Measurements from ENCODE around the gene ACOXL. TPM values are rescaled to one million over a fixed set of nuclear protein-coding genes. Genes with fewer than 3 reads are reported as not detected.

The ACOXL gene
- total and polyA plus RNA-seq, 2 experiments from 2014 or later, result not detected

- Histone ChIP-seq H3K27me3 (replicated peaks; ENCODE audit: insufficient read depth) (peaks cover 54% of the 10 kb centered on the region), H4K20me1 (ENCODE audit: insufficient read depth) (no peaks in the 10 kb centered on the region)
Measured at GRCh38 chr2:111032721-111033429, 300.5 kb downstream of the ACOXL start.

DNA sequence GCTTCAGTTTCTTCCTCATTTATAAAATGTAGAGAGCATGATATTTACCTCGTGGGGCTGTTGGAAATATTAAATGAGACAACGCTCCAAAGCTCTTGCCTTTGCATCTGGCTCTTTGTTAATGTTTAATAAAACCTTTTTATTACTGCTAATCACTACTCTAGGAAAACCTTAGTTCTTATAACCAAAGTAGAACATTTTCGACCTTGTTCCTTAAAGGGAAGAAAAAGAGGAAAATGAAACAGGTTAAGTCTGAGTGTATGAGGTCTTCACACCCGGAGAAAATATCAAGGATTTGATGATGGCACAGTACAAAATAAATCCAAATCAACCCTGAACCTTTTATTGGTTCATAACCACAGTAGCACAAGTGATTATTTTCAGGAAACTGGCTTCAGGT, 301.8 kb downstream of the ACOXL start:
- TF ChIP-seq EZH2 (IDR thresholded peaks at IDR 0.05; ENCODE audit: insufficient read depth, poor library complexity, severe bottlenecking) (no peak), EZH2phosphoT487 (IDR thresholded peaks at IDR 0.05; ENCODE audit: insufficient read depth, low read depth) (no peak)
- H3K79me2 ChIP-seq (ENCODE audit: insufficient read depth), result no peaks in the 10 kb centered on the region
- H3K27me3 ChIP-seq (replicated peaks; ENCODE audit: insufficient read depth), result peaks cover 66% of the 10 kb centered on the region
- no peaks in the 10 kb centered on the region for H3K4me1 ChIP-seq (ENCODE audit: insufficient read depth)
- H4K20me1 ChIP-seq (ENCODE audit: insufficient read depth), result no peaks in the 10 kb centered on the region
- H3K4me2 ChIP-seq (ENCODE audit: unreplicated experiment), result no peak overlapping the region
- H2AFZ ChIP-seq, result no peak overlapping the region
- no peak overlapping the region for H3K27ac ChIP-seq
- DNase-seq, result no peak
- H3K4me3 ChIP-seq, result no peak overlapping the region
- in situ Hi-C loops (cut with MboI), result no loop called here
- H3K9me3 ChIP-seq (ENCODE audit: low read depth), result no peaks in the 10 kb centered on the region
- H3F3A ChIP-seq (ENCODE audit: insufficient read depth), result no peaks in the 10 kb centered on the region
- H3K9ac ChIP-seq, result no peak overlapping the region
- WGBS, 2 experiments (ENCODE audit: low coverage in 1 of 2, low lambda C conversion rate in 2 of 2, missing lambda C conversion rate in 2 of 2), result 62 to 69% methylated on average over 4 of the region's 4 CpGs
- no peaks in the 10 kb centered on the region for H3K9me2 ChIP-seq (ENCODE audit: insufficient read depth)
- no peaks in the 10 kb centered on the region for H3K36me3 ChIP-seq (ENCODE audit: low read depth)

More at GRCh38 chr2:111032721-111033429, 300.5 kb downstream of the ACOXL start:
- Histone ChIP-seq H3K36me3 (ENCODE audit: low read depth) (no peaks in the 10 kb centered on the region), H3K4me3 (no peak overlapping the region), H3K79me2 (ENCODE audit: insufficient read depth) (no peaks in the 10 kb centered on the region), H3K9me2 (ENCODE audit: insufficient read depth) (no peaks in the 10 kb centered on the region), H3K4me1 (ENCODE audit: insufficient read depth) (no peaks in the 10 kb centered on the region), H3K9me3 (ENCODE audit: low read depth) (no peaks in the 10 kb centered on the region), H3K27ac (no peak overlapping the region), H3K9ac (no peak overlapping the region), H3K4me2 (ENCODE audit: unreplicated experiment) (no peak overlapping the region), H3F3A (ENCODE audit: insufficient read depth) (no peaks in the 10 kb centered on the region), H2AFZ (no peak overlapping the region)
- TF ChIP-seq EZH2 (IDR thresholded peaks at IDR 0.05; ENCODE audit: insufficient read depth, poor library complexity, severe bottlenecking) (no peak), EZH2phosphoT487 (IDR thresholded peaks at IDR 0.05; ENCODE audit: insufficient read depth, low read depth) (no peak)
- peak; percentile 8 for DNase-seq
- in situ Hi-C loops (cut with MboI), result no loop called here
- WGBS, 2 experiments (ENCODE audit: low coverage in 1 of 2, low lambda C conversion rate in 2 of 2, missing lambda C conversion rate in 2 of 2), result 80 to 84% methylated on average over 8 of the region's 8 CpGs

DNA sequence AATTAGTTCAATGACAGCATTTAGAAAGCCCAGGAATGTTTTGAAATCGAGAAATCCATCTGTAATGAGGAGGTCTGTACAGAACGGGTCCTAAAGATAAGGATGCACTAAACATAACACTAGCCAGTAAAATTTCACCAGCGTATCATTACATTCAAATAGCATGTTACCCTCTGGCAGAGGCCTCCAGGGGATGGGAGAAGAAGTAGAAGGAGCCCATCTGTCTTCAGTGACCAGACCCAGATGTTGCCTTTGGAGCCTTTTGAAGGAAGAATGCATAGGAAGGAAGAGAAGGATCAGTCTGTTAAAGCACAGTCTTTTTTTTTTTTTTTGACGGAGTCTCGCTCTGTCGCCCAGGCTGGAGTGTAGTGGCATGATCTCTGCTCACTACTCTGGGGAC, 302.2 kb downstream of the ACOXL start:
- no peaks in the 10 kb centered on the region for H3K9me3 ChIP-seq (ENCODE audit: low read depth)
- H3K9ac ChIP-seq, result no peak overlapping the region
- H3F3A ChIP-seq (ENCODE audit: insufficient read depth), result no peaks in the 10 kb centered on the region
- no peaks in the 10 kb centered on the region for H3K4me1 ChIP-seq (ENCODE audit: insufficient read depth)
- H4K20me1 ChIP-seq (ENCODE audit: insufficient read depth), result no peaks in the 10 kb centered on the region
- 59 to 60% methylated on average over 5 to 6 of the region's 6 CpGs for WGBS, 2 experiments (ENCODE audit: low coverage in 1 of 2, low lambda C conversion rate in 2 of 2, missing lambda C conversion rate in 2 of 2)
- no peaks in the 10 kb centered on the region for H3K36me3 ChIP-seq (ENCODE audit: low read depth)
- in situ Hi-C loops (cut with MboI), result no loop called here
- no peak for DNase-seq
- no peaks in the 10 kb centered on the region for H3K9me2 ChIP-seq (ENCODE audit: insufficient read depth)
- H2AFZ ChIP-seq, result no peak overlapping the region
- H3K27me3 ChIP-seq (replicated peaks; ENCODE audit: insufficient read depth), result peaks cover 71% of the 10 kb centered on the region
- no peaks in the 10 kb centered on the region for H3K79me2 ChIP-seq (ENCODE audit: insufficient read depth)
- H3K4me2 ChIP-seq (ENCODE audit: unreplicated experiment), result no peak overlapping the region
- H3K4me3 ChIP-seq, result no peak overlapping the region
- TF ChIP-seq EZH2phosphoT487 (IDR thresholded peaks at IDR 0.05; ENCODE audit: insufficient read depth, low read depth) (no peak), EZH2 (IDR thresholded peaks at IDR 0.05; ENCODE audit: insufficient read depth, poor library complexity, severe bottlenecking) (no peak)
- H3K27ac ChIP-seq, result no peak overlapping the region

GRCh38 chr2:111035830-111036441, 303.6 kb downstream of the ACOXL start:
- Histone ChIP-seq H3K27ac (no peak overlapping the region), H3K9ac (no peak overlapping the region), H3K4me2 (ENCODE audit: unreplicated experiment) (no peak overlapping the region), H3K9me3 (ENCODE audit: low read depth) (no peaks in the 10 kb centered on the region), H2AFZ (no peak overlapping the region), H3K27me3 (replicated peaks; ENCODE audit: insufficient read depth) (peaks cover 72% of the 10 kb centered on the region), H3F3A (ENCODE audit: insufficient read depth) (no peaks in the 10 kb centered on the region), H4K20me1 (ENCODE audit: insufficient read depth) (no peaks in the 10 kb centered on the region), H3K36me3 (ENCODE audit: low read depth) (no peaks in the 10 kb centered on the region), H3K4me1 (ENCODE audit: insufficient read depth) (no peaks in the 10 kb centered on the region), H3K79me2 (ENCODE audit: insufficient read depth) (no peaks in the 10 kb centered on the region), H3K9me2 (ENCODE audit: insufficient read depth) (no peaks in the 10 kb centered on the region), H3K4me3 (no peak overlapping the region)
- WGBS, 2 experiments (ENCODE audit: low coverage in 1 of 2, low lambda C conversion rate in 2 of 2, missing lambda C conversion rate in 2 of 2), result 74 to 75% methylated on average over 5 of the region's 5 CpGs
- no peak for TF ChIP-seq EZH2 (IDR thresholded peaks at IDR 0.05; ENCODE audit: insufficient read depth, poor library complexity, severe bottlenecking)
- TF ChIP-seq EZH2phosphoT487 (IDR thresholded peaks at IDR 0.05; ENCODE audit: insufficient read depth, low read depth), result no peak
- DNase-seq, result no peak
- in situ Hi-C loops (cut with MboI), result no loop called here
